H9 (cell line): Measurements from ENCODE around the gene NECAB3. TPM values are rescaled to one million over a fixed set of nuclear protein-coding genes. Genes with fewer than 3 reads are reported as not detected.

Experiments
- DNase-seq: peaks from one replicate; pipeline ENCODE4 v3.0.0-alpha.2; 2017
- H2AFZ ChIP-seq: one replicate; pipeline ENCODE4 v1.6.1; 2013; ENCODE audit warnings: mild to moderate bottlenecking, low read length, control low read depth, moderate library complexity
- H2AK5ac ChIP-seq: 2 replicates; pipeline ENCODE4 v1.6.1; 2013; ENCODE audit warnings: low read length, control low read depth, mixed read lengths; ENCODE audit not compliant: insufficient read length
- H2BK120ac ChIP-seq: one replicate; pipeline ENCODE4 v1.6.1; 2013; ENCODE audit warnings: low read depth, mild to moderate bottlenecking, low read length, control low read depth, inconsistent platforms; ENCODE audit not compliant: poor library complexity, severe bottlenecking
- H2BK12ac ChIP-seq: 2 replicates; pipeline ENCODE4 v1.6.1; 2013; ENCODE audit warnings: low read length, control low read depth, mixed read lengths, low read depth; ENCODE audit not compliant: insufficient read length
- H2BK15ac ChIP-seq: 2 replicates; pipeline ENCODE4 v1.6.1; 2013; ENCODE audit warnings: low read depth, low read length, control low read depth
- H2BK20ac ChIP-seq: one replicate; pipeline ENCODE4 v1.6.1; 2013; ENCODE audit warnings: low read depth, mild to moderate bottlenecking, low read length, control low read depth, inconsistent platforms; ENCODE audit not compliant: poor library complexity, severe bottlenecking
- H2BK5ac ChIP-seq: 2 replicates; pipeline ENCODE4 v1.6.1; 2013; ENCODE audit warnings: low read length, control low read depth, mixed read lengths; ENCODE audit not compliant: insufficient read length
- H3K14ac ChIP-seq: 2 replicates; pipeline ENCODE4 v1.6.1; 2013; ENCODE audit warnings: low read length, control low read depth; ENCODE audit not compliant: insufficient read depth
- H3K18ac ChIP-seq: 2 replicates; pipeline ENCODE4 v1.6.1; 2013; ENCODE audit warnings: low read depth, mild to moderate bottlenecking, mixed read lengths, low read length, control low read depth; ENCODE audit not compliant: insufficient read length
- H3K23ac ChIP-seq: 2 replicates; pipeline ENCODE4 v1.6.1; 2013; ENCODE audit warnings: low read length, control low read depth, mixed read lengths, low read depth; ENCODE audit not compliant: insufficient read length
- H3K23me2 ChIP-seq: 2 replicates; pipeline ENCODE4 v1.6.1; 2013; ENCODE audit warnings: low read depth, mild to moderate bottlenecking, mixed read lengths, low read length, control low read depth; ENCODE audit not compliant: insufficient read length, poor library complexity, severe bottlenecking
- H3K27ac ChIP-seq: 2 replicates; pipeline ENCODE4 v1.5.1; 2013; ENCODE audit warnings: low read length, control low read depth, mixed read lengths, low read depth; ENCODE audit not compliant: insufficient read length
- H3K27me3 ChIP-seq: 2 replicates; pipeline ENCODE4 v1.6.1; 2013; ENCODE audit warnings: low read length, control low read depth, inconsistent platforms; ENCODE audit not compliant: insufficient read depth
- H3K4ac ChIP-seq: 2 replicates; pipeline ENCODE4 v1.6.1; 2013; ENCODE audit warnings: low read depth, mild to moderate bottlenecking, control low read depth, inconsistent platforms, low read length, moderate library complexity
- H3K4me1 ChIP-seq: 2 replicates; pipeline ENCODE4 v1.6.1; 2013; ENCODE audit warnings: low read length, control low read depth, inconsistent platforms; ENCODE audit not compliant: insufficient read depth
- H3K4me2 ChIP-seq: 2 replicates; pipeline ENCODE4 v1.6.1; 2013; ENCODE audit warnings: low read length, control low read depth, mixed read lengths; ENCODE audit not compliant: insufficient read length, insufficient read depth
- H3K56ac ChIP-seq: 2 replicates; pipeline ENCODE4 v1.6.1; 2013; ENCODE audit warnings: low read depth, mild to moderate bottlenecking, mixed read lengths, low read length, control low read depth; ENCODE audit not compliant: insufficient read length
- H3K79me1 ChIP-seq: 2 replicates; pipeline ENCODE4 v1.6.1; 2013; ENCODE audit warnings: low read depth, mild to moderate bottlenecking, moderate library complexity, low read length, control low read depth, inconsistent platforms; ENCODE audit not compliant: insufficient read depth, poor library complexity, severe bottlenecking
- H3K79me2 ChIP-seq: 2 replicates; pipeline ENCODE4 v1.6.1; 2013; ENCODE audit warnings: low read length, control low read depth, inconsistent platforms; ENCODE audit not compliant: insufficient read depth
- H3K9ac ChIP-seq: 2 replicates; pipeline ENCODE4 v1.6.1; 2013; ENCODE audit warnings: low read length, control low read depth, mixed read lengths; ENCODE audit not compliant: insufficient read length; ENCODE audit errors: extremely low read depth
- H3K9me3 ChIP-seq: one replicate; pipeline ENCODE4 v1.6.1; 2013; ENCODE audit warnings: low read depth, low read length, inconsistent platforms; ENCODE audit not compliant: control insufficient read depth
- H3T11ph ChIP-seq: one replicate; pipeline ENCODE4 v1.6.1; 2013; ENCODE audit warnings: mild to moderate bottlenecking, low read length, control low read depth, inconsistent platforms
- H4K20me1 ChIP-seq: one replicate; pipeline ENCODE4 v1.6.1; 2013; ENCODE audit not compliant: control insufficient read depth, insufficient read length, insufficient read depth
- H4K5ac ChIP-seq: 2 replicates; pipeline ENCODE4 v1.6.1; 2013; ENCODE audit warnings: low read depth, mild to moderate bottlenecking, mixed read lengths, low read length, control low read depth; ENCODE audit not compliant: insufficient read length
- H4K8ac ChIP-seq: replicated peaks from 2 replicates; pipeline ENCODE4 v1.6.1; 2013; ENCODE audit warnings: low read length, control low read depth, mixed read lengths, low read depth; ENCODE audit not compliant: insufficient read length
- H4K91ac ChIP-seq: 2 replicates; pipeline ENCODE4 v1.6.1; 2013; ENCODE audit warnings: low read depth, mild to moderate bottlenecking, moderate library complexity, mixed read lengths, low read length, control low read depth; ENCODE audit not compliant: insufficient read length
- H3K27ac Mint-ChIP-seq, 3 experiments: 2 replicates in 2 of 3; 3 replicates in 1 of 3; pipeline ENCODE4 v1.8.0; 2020 to 2021; ENCODE audit warnings: mixed read lengths in 3 of 3, mild to moderate bottlenecking in 1 of 3, moderate library complexity in 1 of 3
- H3K27me3 Mint-ChIP-seq: 2 replicates; pipeline ENCODE4 v1.8.0; 2021; ENCODE audit warnings: low read depth, mild to moderate bottlenecking, moderate library complexity, mixed read lengths
- H3K36me3 Mint-ChIP-seq, 3 experiments: 2 replicates in 2 of 3; 3 replicates in 1 of 3; pipeline ENCODE4 v1.8.0; 2020 to 2021; ENCODE audit warnings: low read depth in 3 of 3, mixed read lengths in 3 of 3; ENCODE audit not compliant: insufficient read depth in 1 of 3
- H3K4me1 Mint-ChIP-seq, 2 experiments: 2 replicates each; pipeline ENCODE4 v1.8.0; 2020; ENCODE audit warnings: mixed read lengths in 2 of 2
- H3K4me3 Mint-ChIP-seq, 2 experiments: 2 replicates in 1 of 2; 3 replicates in 1 of 2; pipeline ENCODE4 v1.8.0; 2020 to 2021; ENCODE audit warnings: mild to moderate bottlenecking in 2 of 2, mixed read lengths in 2 of 2, moderate library complexity in 1 of 2
- H3K9me3 Mint-ChIP-seq, 2 experiments: 2 replicates in 1 of 2; 3 replicates in 1 of 2; pipeline ENCODE4 v1.8.0; 2020; ENCODE audit warnings: mild to moderate bottlenecking in 2 of 2, mixed read lengths in 2 of 2, moderate library complexity in 1 of 2
- WGBS: extraction: QIAGEN DNeasy Blood & Tissue Kit; methylation state at CpG from one replicate; pipeline ENCODE4 v1.1.7; 2013; ENCODE audit warnings: missing lambda C conversion rate, low lambda C conversion rate, mixed read lengths; ENCODE audit not compliant: insufficient read length; ENCODE audit errors: extremely low coverage; 5-methylcytosine and 5-hydroxymethylcytosine counted together
- total RNA-seq: library from RNA; stranded (reverse); gene quantifications from 2 replicates; pipeline ENCODE4 v1.2.1, GENCODE V29; 2021
- TF ChIP-seq, protein P1 (sequence below): fragments of 200-600 bp; sonication (generic); conservative IDR thresholded peaks from 3 replicates; pipeline ENCODE4 v1.8.0; 2021; ENCODE audit warnings: antibody characterized with exemption, mild to moderate bottlenecking

Gene NECAB3
- total RNA-seq, 1 experiment from 2014 or later = 57.7 TPM

DNA sequence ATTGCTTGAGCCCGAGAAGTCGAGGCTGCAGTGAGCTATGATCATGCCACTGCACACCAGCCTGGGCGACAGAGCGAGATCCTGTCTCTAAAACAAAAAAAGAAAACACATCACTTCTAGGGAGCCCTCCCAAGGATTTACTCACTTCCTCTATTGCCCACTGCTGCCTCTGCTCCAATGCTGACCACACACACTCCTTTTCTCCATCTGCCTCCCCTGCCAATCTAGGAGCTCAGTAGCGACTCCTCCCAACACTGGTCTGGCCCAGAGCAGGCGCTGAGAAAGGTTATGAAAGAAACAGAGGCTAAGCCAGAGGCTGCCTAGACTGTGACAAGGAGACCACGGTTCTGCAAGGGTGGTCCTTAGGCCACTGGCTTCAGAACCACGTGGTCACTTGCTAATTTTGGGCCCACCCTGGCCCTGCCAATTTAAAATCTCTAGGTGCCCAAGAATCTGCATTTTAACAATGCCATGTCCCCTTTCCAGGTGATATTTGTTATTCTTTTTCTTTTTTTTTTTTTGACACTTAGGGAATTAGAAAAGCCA, 13.2 kb upstream of the NECAB3 start:
- H4K5ac ChIP-seq = no peak overlapping the region
- H2BK5ac ChIP-seq = no peak overlapping the region
- H2AK5ac ChIP-seq = no peak overlapping the region
- H3K27me3 Mint-ChIP-seq = peaks cover 59% of the 10 kb centered on the region
- peaks cover 10% of the 10 kb centered on the region for H3K23me2 ChIP-seq
- no peak overlapping the region for H2BK12ac ChIP-seq
- H3K9ac ChIP-seq = no peak overlapping the region
- H2AFZ ChIP-seq = no peak overlapping the region
- peaks cover 0 to 10% (median 6%) of the 10 kb centered on the region in 3 experiments; a peak in 4 of 7 replicates for H3K36me3 Mint-ChIP-seq
- no peak overlapping the region for H3K14ac ChIP-seq
- WGBS = no CpG with 5 or more reads among the region's 8 CpGs
- no peaks in the 10 kb centered on the region for H3K4me1 ChIP-seq
- H3T11ph ChIP-seq = no peak overlapping the region
- no peak overlapping the region for H3K4ac ChIP-seq
- no peak overlapping the region for H3K4me2 ChIP-seq
- no peak overlapping the region for H3K56ac ChIP-seq
- no peak overlapping the region for H2BK20ac ChIP-seq
- no peak overlapping the region for H4K91ac ChIP-seq
- H3K4me3 Mint-ChIP-seq = peak overlapping the region in 1 of 2 experiments; percentile 77; a peak in 2 of 5 replicates
- no peaks in the 10 kb centered on the region for H3K27me3 ChIP-seq
- no peak overlapping the region for H3K27ac Mint-ChIP-seq
- H3K9me3 Mint-ChIP-seq = no peaks in the 10 kb centered on the region
- peaks cover 4% of the 10 kb centered on the region; the same call in 1 of the 2 replicates for H3K79me2 ChIP-seq
- H3K18ac ChIP-seq = no peak overlapping the region
- no peaks in the 10 kb centered on the region for H3K79me1 ChIP-seq
- H2BK15ac ChIP-seq = no peak overlapping the region
- no peak overlapping the region for H4K8ac ChIP-seq
- H3K9me3 ChIP-seq = no peaks in the 10 kb centered on the region
- H2BK120ac ChIP-seq = no peak overlapping the region
- H3K4me1 Mint-ChIP-seq = peaks cover 29 to 35% of the 10 kb centered on the region in 2 experiments
- TF ChIP-seq, protein P1, sequence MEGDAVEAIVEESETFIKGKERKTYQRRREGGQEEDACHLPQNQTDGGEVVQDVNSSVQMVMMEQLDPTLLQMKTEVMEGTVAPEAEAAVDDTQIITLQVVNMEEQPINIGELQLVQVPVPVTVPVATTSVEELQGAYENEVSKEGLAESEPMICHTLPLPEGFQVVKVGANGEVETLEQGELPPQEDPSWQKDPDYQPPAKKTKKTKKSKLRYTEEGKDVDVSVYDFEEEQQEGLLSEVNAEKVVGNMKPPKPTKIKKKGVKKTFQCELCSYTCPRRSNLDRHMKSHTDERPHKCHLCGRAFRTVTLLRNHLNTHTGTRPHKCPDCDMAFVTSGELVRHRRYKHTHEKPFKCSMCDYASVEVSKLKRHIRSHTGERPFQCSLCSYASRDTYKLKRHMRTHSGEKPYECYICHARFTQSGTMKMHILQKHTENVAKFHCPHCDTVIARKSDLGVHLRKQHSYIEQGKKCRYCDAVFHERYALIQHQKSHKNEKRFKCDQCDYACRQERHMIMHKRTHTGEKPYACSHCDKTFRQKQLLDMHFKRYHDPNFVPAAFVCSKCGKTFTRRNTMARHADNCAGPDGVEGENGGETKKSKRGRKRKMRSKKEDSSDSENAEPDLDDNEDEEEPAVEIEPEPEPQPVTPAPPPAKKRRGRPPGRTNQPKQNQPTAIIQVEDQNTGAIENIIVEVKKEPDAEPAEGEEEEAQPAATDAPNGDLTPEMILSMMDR = no peak
- H4K20me1 ChIP-seq = no peaks in the 10 kb centered on the region
- DNase-seq = no peak
- no peak overlapping the region for H3K27ac ChIP-seq
- H3K23ac ChIP-seq = no peak overlapping the region
